H9 (cell line): ENCODE results near the gene DYNC1I2. TPM values are rescaled to one million over a fixed set of nuclear protein-coding genes. Genes with fewer than 3 reads are reported as not detected.

ENCODE experiments used
- DNase-seq: peaks from one replicate; pipeline ENCODE4 v3.0.0-alpha.2; 2017
- H2AFZ ChIP-seq: one replicate; pipeline ENCODE4 v1.6.1; 2013; ENCODE audit warnings: mild to moderate bottlenecking, low read length, control low read depth, moderate library complexity
- H2AK5ac ChIP-seq: 2 replicates; pipeline ENCODE4 v1.6.1; 2013; ENCODE audit warnings: low read length, control low read depth, mixed read lengths; ENCODE audit not compliant: insufficient read length
- H2BK120ac ChIP-seq: one replicate; pipeline ENCODE4 v1.6.1; 2013; ENCODE audit warnings: low read depth, mild to moderate bottlenecking, low read length, control low read depth, inconsistent platforms; ENCODE audit not compliant: poor library complexity, severe bottlenecking
- H2BK12ac ChIP-seq: 2 replicates; pipeline ENCODE4 v1.6.1; 2013; ENCODE audit warnings: low read length, control low read depth, mixed read lengths, low read depth; ENCODE audit not compliant: insufficient read length
- H2BK15ac ChIP-seq: 2 replicates; pipeline ENCODE4 v1.6.1; 2013; ENCODE audit warnings: low read depth, low read length, control low read depth
- H2BK20ac ChIP-seq: one replicate; pipeline ENCODE4 v1.6.1; 2013; ENCODE audit warnings: low read depth, mild to moderate bottlenecking, low read length, control low read depth, inconsistent platforms; ENCODE audit not compliant: poor library complexity, severe bottlenecking
- H2BK5ac ChIP-seq: 2 replicates; pipeline ENCODE4 v1.6.1; 2013; ENCODE audit warnings: low read length, control low read depth, mixed read lengths; ENCODE audit not compliant: insufficient read length
- H3K14ac ChIP-seq: 2 replicates; pipeline ENCODE4 v1.6.1; 2013; ENCODE audit warnings: low read length, control low read depth; ENCODE audit not compliant: insufficient read depth
- H3K18ac ChIP-seq: 2 replicates; pipeline ENCODE4 v1.6.1; 2013; ENCODE audit warnings: low read depth, mild to moderate bottlenecking, mixed read lengths, low read length, control low read depth; ENCODE audit not compliant: insufficient read length
- H3K23ac ChIP-seq: 2 replicates; pipeline ENCODE4 v1.6.1; 2013; ENCODE audit warnings: low read length, control low read depth, mixed read lengths, low read depth; ENCODE audit not compliant: insufficient read length
- H3K23me2 ChIP-seq: 2 replicates; pipeline ENCODE4 v1.6.1; 2013; ENCODE audit warnings: low read depth, mild to moderate bottlenecking, mixed read lengths, low read length, control low read depth; ENCODE audit not compliant: insufficient read length, poor library complexity, severe bottlenecking
- H3K27ac ChIP-seq: 2 replicates; pipeline ENCODE4 v1.5.1; 2013; ENCODE audit warnings: low read length, control low read depth, mixed read lengths, low read depth; ENCODE audit not compliant: insufficient read length
- H3K27me3 ChIP-seq: 2 replicates; pipeline ENCODE4 v1.6.1; 2013; ENCODE audit warnings: low read length, control low read depth, inconsistent platforms; ENCODE audit not compliant: insufficient read depth
- H3K4ac ChIP-seq: 2 replicates; pipeline ENCODE4 v1.6.1; 2013; ENCODE audit warnings: low read depth, mild to moderate bottlenecking, control low read depth, inconsistent platforms, low read length, moderate library complexity
- H3K4me1 ChIP-seq: 2 replicates; pipeline ENCODE4 v1.6.1; 2013; ENCODE audit warnings: low read length, control low read depth, inconsistent platforms; ENCODE audit not compliant: insufficient read depth
- H3K4me2 ChIP-seq: 2 replicates; pipeline ENCODE4 v1.6.1; 2013; ENCODE audit warnings: low read length, control low read depth, mixed read lengths; ENCODE audit not compliant: insufficient read length, insufficient read depth
- H3K56ac ChIP-seq: 2 replicates; pipeline ENCODE4 v1.6.1; 2013; ENCODE audit warnings: low read depth, mild to moderate bottlenecking, mixed read lengths, low read length, control low read depth; ENCODE audit not compliant: insufficient read length
- H3K79me1 ChIP-seq: 2 replicates; pipeline ENCODE4 v1.6.1; 2013; ENCODE audit warnings: low read depth, mild to moderate bottlenecking, moderate library complexity, low read length, control low read depth, inconsistent platforms; ENCODE audit not compliant: insufficient read depth, poor library complexity, severe bottlenecking
- H3K79me2 ChIP-seq: 2 replicates; pipeline ENCODE4 v1.6.1; 2013; ENCODE audit warnings: low read length, control low read depth, inconsistent platforms; ENCODE audit not compliant: insufficient read depth
- H3K9ac ChIP-seq: 2 replicates; pipeline ENCODE4 v1.6.1; 2013; ENCODE audit warnings: low read length, control low read depth, mixed read lengths; ENCODE audit not compliant: insufficient read length; ENCODE audit errors: extremely low read depth
- H3K9me3 ChIP-seq: one replicate; pipeline ENCODE4 v1.6.1; 2013; ENCODE audit warnings: low read depth, low read length, inconsistent platforms; ENCODE audit not compliant: control insufficient read depth
- H3T11ph ChIP-seq: one replicate; pipeline ENCODE4 v1.6.1; 2013; ENCODE audit warnings: mild to moderate bottlenecking, low read length, control low read depth, inconsistent platforms
- H4K20me1 ChIP-seq: one replicate; pipeline ENCODE4 v1.6.1; 2013; ENCODE audit not compliant: control insufficient read depth, insufficient read length, insufficient read depth
- H4K5ac ChIP-seq: 2 replicates; pipeline ENCODE4 v1.6.1; 2013; ENCODE audit warnings: low read depth, mild to moderate bottlenecking, mixed read lengths, low read length, control low read depth; ENCODE audit not compliant: insufficient read length
- H4K8ac ChIP-seq: replicated peaks from 2 replicates; pipeline ENCODE4 v1.6.1; 2013; ENCODE audit warnings: low read length, control low read depth, mixed read lengths, low read depth; ENCODE audit not compliant: insufficient read length
- H4K91ac ChIP-seq: 2 replicates; pipeline ENCODE4 v1.6.1; 2013; ENCODE audit warnings: low read depth, mild to moderate bottlenecking, moderate library complexity, mixed read lengths, low read length, control low read depth; ENCODE audit not compliant: insufficient read length
- H3K27ac Mint-ChIP-seq, 3 experiments: 2 replicates in 2 of 3; 3 replicates in 1 of 3; pipeline ENCODE4 v1.8.0; 2020 to 2021; ENCODE audit warnings: mixed read lengths in 3 of 3, mild to moderate bottlenecking in 1 of 3, moderate library complexity in 1 of 3
- H3K27me3 Mint-ChIP-seq: 2 replicates; pipeline ENCODE4 v1.8.0; 2021; ENCODE audit warnings: low read depth, mild to moderate bottlenecking, moderate library complexity, mixed read lengths
- H3K36me3 Mint-ChIP-seq, 3 experiments: 2 replicates in 2 of 3; 3 replicates in 1 of 3; pipeline ENCODE4 v1.8.0; 2020 to 2021; ENCODE audit warnings: low read depth in 3 of 3, mixed read lengths in 3 of 3; ENCODE audit not compliant: insufficient read depth in 1 of 3
- H3K4me1 Mint-ChIP-seq, 2 experiments: 2 replicates each; pipeline ENCODE4 v1.8.0; 2020; ENCODE audit warnings: mixed read lengths in 2 of 2
- H3K4me3 Mint-ChIP-seq, 2 experiments: 2 replicates in 1 of 2; 3 replicates in 1 of 2; pipeline ENCODE4 v1.8.0; 2020 to 2021; ENCODE audit warnings: mild to moderate bottlenecking in 2 of 2, mixed read lengths in 2 of 2, moderate library complexity in 1 of 2
- H3K9me3 Mint-ChIP-seq, 2 experiments: 2 replicates in 1 of 2; 3 replicates in 1 of 2; pipeline ENCODE4 v1.8.0; 2020; ENCODE audit warnings: mild to moderate bottlenecking in 2 of 2, mixed read lengths in 2 of 2, moderate library complexity in 1 of 2
- CTCF ChIP-seq: fragments of 200-600 bp; sonication (generic); conservative IDR thresholded peaks from 3 replicates; pipeline ENCODE4 v1.8.0; 2021; ENCODE audit warnings: antibody characterized with exemption, mild to moderate bottlenecking
- total RNA-seq: library from RNA; stranded (reverse); gene quantifications from 2 replicates; pipeline ENCODE4 v1.2.1, GENCODE V29; 2021

DYNC1I2 gene
- total RNA-seq, 1 experiment from 2014 or later, result 73.4 TPM

- Mint-ChIP-seq H3K36me3 (no peaks in the 10 kb centered on the region), H3K27me3 (no peaks in the 10 kb centered on the region), H3K4me1 (peaks cover 16 to 25% of the 10 kb centered on the region in 2 experiments), H3K9me3 (no peaks in the 10 kb centered on the region), H3K27ac (no peak overlapping the region), H3K4me3 (no peak overlapping the region)
- DNase-seq, result no peak
- no peak overlapping the region for H4K5ac ChIP-seq
- H3K56ac ChIP-seq, result no peak overlapping the region
- H2BK5ac ChIP-seq, result no peak overlapping the region
- H2BK20ac ChIP-seq, result no peak overlapping the region
- no peak for TF ChIP-seq CTCF
- H3K4me2 ChIP-seq, result no peak overlapping the region
- H4K91ac ChIP-seq, result no peak overlapping the region
- H2BK15ac ChIP-seq, result no peak overlapping the region
- H3K27me3 ChIP-seq, result no peaks in the 10 kb centered on the region
- no peaks in the 10 kb centered on the region for H3K9me3 ChIP-seq
- no peak overlapping the region for H2AK5ac ChIP-seq
- H2AFZ ChIP-seq, result no peak overlapping the region
- no peak overlapping the region for H3K23ac ChIP-seq
- H2BK12ac ChIP-seq, result no peak overlapping the region
- H3K4me1 ChIP-seq, result no peaks in the 10 kb centered on the region
- H2BK120ac ChIP-seq, result no peak overlapping the region
- no peak overlapping the region for H3K27ac ChIP-seq
- no peak overlapping the region for H3K18ac ChIP-seq
- no peak overlapping the region for H4K8ac ChIP-seq
- H3K79me2 ChIP-seq, result no peaks in the 10 kb centered on the region
- H4K20me1 ChIP-seq, result no peaks in the 10 kb centered on the region
- no peak overlapping the region for H3T11ph ChIP-seq
- H3K9ac ChIP-seq, result no peak overlapping the region
- H3K23me2 ChIP-seq, result no peaks in the 10 kb centered on the region
- H3K79me1 ChIP-seq, result no peaks in the 10 kb centered on the region
- no peak overlapping the region for H3K14ac ChIP-seq
- H3K4ac ChIP-seq, result no peak overlapping the region
Observed at GRCh38 chr2:171667041-171667440, 20.2 kb upstream of the DYNC1I2 start.
